K562 (cell line): Measurements from ENCODE around the gene RETN. TPM values are rescaled to one million over a fixed set of nuclear protein-coding genes. Genes with fewer than 3 reads are reported as not detected.

Source experiments
- ATAC-seq: fragments of 200-7000 bp; cut with Tn5 transposase; 3 replicates; pipeline ENCODE4 v1.9.1; 2020; ENCODE audit warnings: moderate library complexity
- BruUV-seq: library from RNA; stranded (reverse); fragments of 400-500 nt; replicated peaks from 2 replicates; lab custom pipeline; 2021; lab: Mats Ljungman, UMichigan
- CTCF ChIA-PET: fragments of 300-600 bp; formaldehyde crosslinking; extraction: SDS; loops from one replicate; lab custom pipeline; 2021; ENCODE audit warnings: low intra/inter-chr PET ratio; lab: Yijun Ruan, JAX
- POLR2A ChIA-PET: fragments of 300-600, 350-650 bp; sonication (Branson Sonifier 250); formaldehyde crosslinking; extraction: SDS; loops from one replicate; lab custom pipeline; 2021; ENCODE audit warnings: antibody characterized with exemption, inconsistent platforms; lab: Yijun Ruan, JAX
- DNase-seq, 4 experiments: peaks; one replicate each; pipeline versions ENCODE4 v3.0.0 to v3.0.0-alpha.2; 2011 to 2018; ENCODE audit warnings: low spot score in 3 of 4, mixed read lengths in 3 of 4; ENCODE audit errors: extremely low read depth in 1 of 4
- FAIRE-seq: peaks from 2 replicates; lab custom pipeline; 2011; peaks lifted over from hg19 to GRCh38; lab: Jason Lieb, UNC
- H2AFZ ChIP-seq: 2 replicates; pipeline ENCODE4 v1.6.0; 2011; ENCODE audit warnings: low read depth, low read length, control low read depth, inconsistent platforms
- H3K27ac ChIP-seq: fragments of 200-600 bp; 3 replicates; pipeline ENCODE4 v1.8.0; 2011; ENCODE audit warnings: low read depth, mild to moderate bottlenecking, control low read depth, inconsistent platforms, low read length, moderate library complexity, mixed read lengths; ENCODE audit errors: extremely low read depth
- H3K27me3 ChIP-seq, 2 experiments: fragments of 300-600 bp in 1 of 2; 2 replicates in 1 of 2; 3 replicates in 1 of 2; pipeline versions ENCODE4 v1.6.0 to v1.8.0; 2011; ENCODE audit warnings: inconsistent platforms in 2 of 2, low read length in 2 of 2, mild to moderate bottlenecking in 1 of 2, mixed read lengths in 1 of 2, moderate library complexity in 1 of 2; ENCODE audit not compliant: control insufficient read depth in 2 of 2, insufficient read depth in 2 of 2
- H3K36me3 ChIP-seq: fragments of 300-600 bp; 3 replicates; pipeline ENCODE4 v1.8.0; 2011; ENCODE audit warnings: mild to moderate bottlenecking, low read length, inconsistent platforms; ENCODE audit not compliant: control insufficient read depth, insufficient read depth
- H3K4me1 ChIP-seq, 2 experiments: fragments of 200-600 bp in 1 of 2; replicated peaks in 1 of 2; 2 replicates in 1 of 2; 3 replicates in 1 of 2; pipeline versions ENCODE4 v1.5.1 to v1.8.0; 2011; ENCODE audit warnings: inconsistent platforms in 2 of 2, low read length in 2 of 2, mild to moderate bottlenecking in 1 of 2, mixed read lengths in 1 of 2, moderate library complexity in 1 of 2; ENCODE audit not compliant: control insufficient read depth in 2 of 2, insufficient read depth in 2 of 2
- H3K4me2 ChIP-seq: 2 replicates; pipeline ENCODE4 v1.6.1; 2011; ENCODE audit warnings: low read length, control low read depth, inconsistent platforms, mixed read lengths; ENCODE audit not compliant: insufficient read depth
- H3K4me3 ChIP-seq: fragments of 200-600 bp; sonication (generic), shearing (Covaris generic); 2 replicates; pipeline ENCODE4 v1.5.1; 2016; ENCODE audit warnings: control low read depth, inconsistent platforms
- H3K79me2 ChIP-seq: fragments of 200-600 bp; 3 replicates; pipeline ENCODE4 v1.8.0; 2011; ENCODE audit warnings: low read length, inconsistent platforms; ENCODE audit not compliant: control insufficient read depth, insufficient read depth
- H3K9ac ChIP-seq, 2 experiments: 2 replicates each; pipeline versions ENCODE4 v1.6.0 to v1.6.1; 2011; ENCODE audit warnings: low read depth in 2 of 2, low read length in 2 of 2, control low read depth in 1 of 2, inconsistent platforms in 1 of 2, mild to moderate bottlenecking in 1 of 2, mixed read lengths in 1 of 2; ENCODE audit not compliant: insufficient read depth in 1 of 2
- H3K9me1 ChIP-seq: one replicate; pipeline ENCODE4 v1.6.0; 2011; ENCODE audit warnings: inconsistent platforms, mild to moderate bottlenecking, low read length, moderate library complexity; ENCODE audit not compliant: control insufficient read depth, insufficient read depth
- H3K9me3 ChIP-seq: replicated peaks from 2 replicates; pipeline ENCODE4 v1.5.1; 2011; ENCODE audit warnings: low read depth, low read length, inconsistent platforms; ENCODE audit not compliant: control insufficient read depth, insufficient read depth
- H4K20me1 ChIP-seq: replicated peaks from 2 replicates; pipeline ENCODE4 v1.6.1; 2011; ENCODE audit warnings: low read length, inconsistent platforms, mixed read lengths; ENCODE audit not compliant: control insufficient read depth, insufficient read depth
- CEBPB ChIP-seq: fragments of 450-650 bp; IDR thresholded peaks from 2 replicates; pipeline ENCODE4 v1.6.1; 2016; ENCODE audit warnings: missing genetic modification characterization, missing compliant biosample characterization
- IRF2 ChIP-seq: sonication (generic); formaldehyde crosslinking; IDR thresholded peaks from 2 replicates; pipeline ENCODE4 v1.8.1; 2022; ENCODE audit warnings: mild to moderate bottlenecking, missing genetic modification reagents
- NFRKB ChIP-seq: fragments of 450-650 bp; IDR thresholded peaks from 2 replicates; pipeline ENCODE4 v1.6.1; 2016; ENCODE audit warnings: low read depth
- POLR2G ChIP-seq: fragments of 200-400 bp; formaldehyde crosslinking; IDR thresholded peaks from 2 replicates; pipeline ENCODE4 v1.6.1; 2017; ENCODE audit warnings: low read depth, mild to moderate bottlenecking, antibody characterized with exemption, low read length, moderate library complexity
- REST ChIP-seq, 2 experiments: fragments of 450-650 bp; formaldehyde crosslinking in 1 of 2; IDR thresholded peaks; 2 replicates each; pipeline versions ENCODE4 v1.4.0 to v1.6.1; 2014 to 2020; ENCODE audit warnings: mild to moderate bottlenecking in 2 of 2, borderline replicate concordance in 1 of 2, low read depth in 1 of 2
- YBX1 ChIP-seq: fragments of 450-650 bp; IDR thresholded peaks from 2 replicates; pipeline ENCODE4 v1.7.1; 2016; ENCODE audit warnings: mild to moderate bottlenecking
- ZNF76 ChIP-seq: fragments of 250-450 bp; sonication (Bioruptor Pico); IDR thresholded peaks from 2 replicates; pipeline ENCODE4 v1.4.0; 2020; ENCODE audit warnings: mild to moderate bottlenecking, moderate library complexity, borderline replicate concordance
- WGBS: fragments of 100-300 bp; shearing (Covaris generic); methylation state at CpG from one replicate; pipeline ENCODE4 v1.1.6; 2016; ENCODE audit warnings: low coverage, mixed read lengths; ENCODE audit not compliant: insufficient coverage; ENCODE audit errors: missing lambda C conversion rate; 5-methylcytosine and 5-hydroxymethylcytosine counted together
- in situ Hi-C: fragments of 300-500 bp; cut with MboI; formaldehyde crosslinking; loops from 4 replicates; pipeline ENCODE4 v1.15.0; 2018; ENCODE audit warnings: inconsistent platforms, mixed read lengths
- intact Hi-C: fragments of 100-400 bp; cut with micrococcal nuclease; formaldehyde crosslinking; loops from 2 replicates; pipeline ENCODE4 v1.14.2; 2022
- polyA plus RNA-seq, 8 experiments: library from polyadenylated mRNA; depleted of rRNA in 4 of 8; stranded (reverse) in 5 of 8; unstranded in 3 of 8; fragments of >200 nt; fragmentation: Nextera tagmentation in 2 of 8; fragmentation: Illumina TruSeq in 1 of 8; extraction: Ambion mirVana in 2 of 8; extraction: Trizol in 1 of 8; gene quantifications; 2 replicates each; pipeline versions ENCODE4 v1.2.1 to v1.2.3, GENCODE V29; 2011 to 2014; ENCODE audit warnings: inconsistent platforms in 1 of 8, missing spikeins in 1 of 8
- total RNA-seq, 7 experiments: library from RNA; depleted of rRNA in 6 of 7; stranded (reverse); fragments of >200 nt in 6 of 7; fragmentation: Illumina TruSeq in 2 of 7; extraction: Trizol in 2 of 7; gene quantifications; 2 replicates each; pipeline versions ENCODE4 v1.2.1 to v1.2.3, GENCODE V29; 2011 to 2021; ENCODE audit warnings: low replicate concordance in 1 of 7

RETN gene
- total and polyA plus RNA-seq, 9 of the 15 experiments (the other 6 are each of a cell fraction or from before 2014, with no cell fraction given): not detected

- TF ChIP-seq POLR2G (0 out of 2 replicates have a peak, but pooled peaks have one; percentile 34), NFRKB (no peak)
- H4K20me1 ChIP-seq: no peaks in the 10 kb centered on the region
- POLR2A ChIA-PET: no interaction called here
Observed at GRCh38 chr19:7687177-7687576, 18.3 kb downstream of the RETN start.

GRCh38 chr19:7689165-7689564 is 20.3 kb downstream of the RETN start:
- in situ Hi-C loops (loop anchor here (10.0 kb wide), 1 partner anchor 334 kb away; no protein-coding TSS in a partner anchor), intact Hi-C loops (loop anchor here (10.0 kb wide), 1 partner anchor 334 kb away; no protein-coding TSS in a partner anchor)
- Histone ChIP-seq H3K4me3 (no peak overlapping the region), H3K79me2 (no peaks in the 10 kb centered on the region), H3K9me1 (no peaks in the 10 kb centered on the region), H3K9ac (no peak overlapping the region), H2AFZ (no peak overlapping the region), H3K27me3 (peaks cover 5 to 50% of the 10 kb centered on the region in 2 experiments; a peak in 3 of 5 replicates), H3K36me3 (no peaks in the 10 kb centered on the region), H3K4me1 (peaks cover 0 to 11% of the 10 kb centered on the region in 2 experiments; a peak in 1 of 5 replicates), H3K9me3 (peaks cover 3% of the 10 kb centered on the region), H3K27ac (no peak overlapping the region), H4K20me1 (no peaks in the 10 kb centered on the region), H3K4me2 (no peak overlapping the region)
- DNase-seq: no peak
- WGBS: 39% methylated on average over 19 of the region's 23 CpGs
- BruUV-seq: no TSS peak
- FAIRE-seq: no peak
- CTCF ChIA-PET: no interaction called here
- POLR2A ChIA-PET: interaction anchor here (0.6 to 1.0 kb wide), 3 partner anchors 9 to 26 kb away, joined by 3 read pairs; no protein-coding TSS in a partner anchor
- ATAC-seq: no peak
- TF ChIP-seq YBX1 (no peak), ZNF76 (no peak), CEBPB (no peak), REST (IDR thresholded peaks at IDR 0.05; ENCODE audit: borderline replicate concordance) (no peak), REST (CRISPR knock-in tag; IDR thresholded peaks at IDR 0.05; ENCODE audit: low read depth) (no peak), IRF2 (CRISPR knock-in tag) (no peak)

More at GRCh38 chr19:7687177-7687576, 18.3 kb downstream of the RETN start:
- FAIRE-seq (no peak), DNase-seq (no peak), ATAC-seq (no peak)
- Histone ChIP-seq H3K36me3 (peaks cover 9% of the 10 kb centered on the region; the same call in 2 of the 3 replicates), H3K4me3 (no peak overlapping the region), H3K27ac (no peak overlapping the region), H3K4me2 (no peak overlapping the region), H2AFZ (no peak overlapping the region), H3K4me1 (peaks cover 0 to 17% of the 10 kb centered on the region in 2 experiments; a peak in 2 of 5 replicates), H3K9me1 (peaks cover 2% of the 10 kb centered on the region), H3K79me2 (0 out of 3 replicates have a peak, but pooled peaks cover under 1% of the 10 kb centered on the region), H3K9me3 (no peaks in the 10 kb centered on the region), H3K27me3 (peaks cover 0 to 39% of the 10 kb centered on the region in 2 experiments; a peak in 2 of 5 replicates), H3K9ac (peak overlapping the region in 1 of 2 experiments; percentile 71; a peak in 2 of 4 replicates)
- CTCF ChIA-PET: no interaction called here
- in situ Hi-C loops: loop anchor here (10.0 kb wide), 1 partner anchor 332 kb away; no protein-coding TSS in a partner anchor
- BruUV-seq: no TSS peak
- WGBS: 48% methylated on average over 12 of the region's 12 CpGs
- intact Hi-C loops: loop anchor here (10.0 kb wide), 1 partner anchor 332 kb away; no protein-coding TSS in a partner anchor
